HEK293T (cell line): ENCODE measurements around the gene GORAB.

ENCODE experiments used
- CTCF ChIA-PET: fragments of 350-600 bp; formaldehyde crosslinking; extraction: SDS; loops from one replicate; lab custom pipeline; 2021; ENCODE audit warnings: antibody characterized with exemption, inconsistent platforms; lab: Yijun Ruan, JAX
- POLR2A ChIA-PET: fragments of 350-600 bp; formaldehyde crosslinking; extraction: SDS; loops from one replicate; lab custom pipeline; 2020; ENCODE audit warnings: antibody characterized with exemption, inconsistent platforms; lab: Yijun Ruan, JAX
- DNase-seq: peaks from one replicate; pipeline ENCODE4 v3.0.0; 2012; ENCODE audit warnings: mixed read lengths; ENCODE audit errors: extremely low spot score
- ARNT ChIP-seq: fragments of 450-650 bp; IDR thresholded peaks from 2 replicates; pipeline ENCODE4 v1.6.1; 2017; ENCODE audit warnings: mild to moderate bottlenecking
- BHLHE40 ChIP-seq: fragments of 450-650 bp; IDR thresholded peaks from 2 replicates; pipeline ENCODE4 v1.6.1; 2016; ENCODE audit warnings: mild to moderate bottlenecking, moderate library complexity, borderline replicate concordance
- CTBP1 ChIP-seq: fragments of 450-650 bp; IDR thresholded peaks from 2 replicates; pipeline ENCODE4 v1.6.1; 2016; ENCODE audit warnings: borderline replicate concordance
- ELF4 ChIP-seq: fragments of 450-650 bp; IDR thresholded peaks from 2 replicates; pipeline ENCODE4 v1.6.1; 2017; ENCODE audit warnings: antibody characterized with exemption
- FOXA1 ChIP-seq: fragments of 450-650 bp; IDR thresholded peaks from 2 replicates; pipeline ENCODE4 v1.6.1; 2016; ENCODE audit warnings: mild to moderate bottlenecking
- FOXK2 ChIP-seq: fragments of 450-650 bp; IDR thresholded peaks from 2 replicates; pipeline ENCODE4 v1.6.1; 2016; ENCODE audit warnings: mild to moderate bottlenecking
- FOXM1 ChIP-seq: fragments of 450-650 bp; IDR thresholded peaks from 2 replicates; pipeline ENCODE4 v1.6.1; 2017; ENCODE audit warnings: mild to moderate bottlenecking, borderline replicate concordance
- HDGF ChIP-seq: fragments of 450-650 bp; IDR thresholded peaks from 2 replicates; pipeline ENCODE4 v1.6.1; 2017; ENCODE audit warnings: antibody characterized with exemption, borderline replicate concordance
- L3MBTL2 ChIP-seq: fragments of 450-650 bp; conservative IDR thresholded peaks from 2 replicates; pipeline ENCODE4 v1.6.1; 2016; ENCODE audit warnings: mild to moderate bottlenecking
- LEF1 ChIP-seq: fragments of 450-650 bp; IDR thresholded peaks from 2 replicates; pipeline ENCODE4 v1.6.1; 2017; ENCODE audit warnings: mild to moderate bottlenecking, borderline replicate concordance
- NFRKB ChIP-seq: fragments of 450-650 bp; IDR thresholded peaks from 2 replicates; pipeline ENCODE4 v1.6.1; 2016; ENCODE audit warnings: mild to moderate bottlenecking, moderate library complexity
- SP1 ChIP-seq: fragments of 450-650 bp; IDR thresholded peaks from 2 replicates; pipeline ENCODE4 v1.6.1; 2017
- SUZ12 ChIP-seq: fragments of 450-650 bp; IDR thresholded peaks from 2 replicates; pipeline ENCODE4 v1.6.1; 2016; ENCODE audit warnings: mild to moderate bottlenecking
- TARDBP ChIP-seq: fragments of 450-650 bp; IDR thresholded peaks from 2 replicates; pipeline ENCODE4 v1.6.1; 2016
- ZNF384 ChIP-seq: fragments of 450-650 bp; IDR thresholded peaks from 2 replicates; pipeline ENCODE4 v1.6.1; 2016
- TF ChIP-seq, protein P1 (sequence below): fragments of 450-650 bp; IDR thresholded peaks from 2 replicates; pipeline ENCODE4 v1.6.1; 2016

GORAB gene

GRCh38 chr1:170560681-170561285, 28.8 kb downstream of the GORAB start:
- ChIA-PET POLR2A (no interaction called here), CTCF (no interaction called here)
- TF ChIP-seq NFRKB = no peak
- TF ChIP-seq ARNT = no peak
- no peak for DNase-seq

- peak; percentile 20 for DNase-seq
- ChIA-PET CTCF (no interaction called here), POLR2A (no interaction called here)
- TF ChIP-seq L3MBTL2 (no peak), ARNT (no peak), FOXK2 (no peak), BHLHE40 (no peak), CTBP1 (no peak), LEF1 (no peak), SUZ12 (no peak), SP1 (no peak), FOXA1 (no peak)
- TF ChIP-seq, protein P1, sequence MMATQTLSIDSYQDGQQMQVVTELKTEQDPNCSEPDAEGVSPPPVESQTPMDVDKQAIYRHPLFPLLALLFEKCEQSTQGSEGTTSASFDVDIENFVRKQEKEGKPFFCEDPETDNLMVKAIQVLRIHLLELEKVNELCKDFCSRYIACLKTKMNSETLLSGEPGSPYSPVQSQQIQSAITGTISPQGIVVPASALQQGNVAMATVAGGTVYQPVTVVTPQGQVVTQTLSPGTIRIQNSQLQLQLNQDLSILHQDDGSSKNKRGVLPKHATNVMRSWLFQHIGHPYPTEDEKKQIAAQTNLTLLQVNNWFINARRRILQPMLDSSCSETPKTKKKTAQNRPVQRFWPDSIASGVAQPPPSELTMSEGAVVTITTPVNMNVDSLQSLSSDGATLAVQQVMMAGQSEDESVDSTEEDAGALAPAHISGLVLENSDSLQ = no peak
Observed at GRCh38 chr1:170562646-170563338, 30.8 kb downstream of the GORAB start.

- ChIA-PET CTCF (no interaction called here), POLR2A (no interaction called here)
- no peak for DNase-seq
- TF ChIP-seq NFRKB (no peak), LEF1 (no peak), SP1 (no peak), BHLHE40 (no peak)
Observed at GRCh38 chr1:170567214-170567613, 35.2 kb downstream of the GORAB start.

DNA sequence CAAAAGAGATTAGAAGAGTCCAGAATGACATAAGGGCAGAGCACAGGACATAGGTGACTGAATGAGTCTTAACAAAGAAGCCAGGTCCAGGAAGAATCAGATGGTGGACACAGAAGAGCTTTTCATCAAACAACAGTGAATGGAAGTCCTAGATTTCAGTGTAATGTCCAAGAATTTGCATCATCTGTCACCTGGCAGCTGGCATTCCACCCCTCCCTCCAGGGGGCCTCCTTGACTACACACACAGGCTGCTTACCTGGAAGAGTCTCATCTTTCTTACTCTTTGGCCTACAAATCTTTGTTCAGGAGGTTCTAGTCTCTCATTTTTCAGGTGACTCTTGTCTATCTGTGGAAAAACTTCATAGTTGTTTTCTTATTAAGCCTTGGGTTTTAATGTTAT, 36.2 kb downstream of the GORAB start:
- TF ChIP-seq FOXM1 = no peak
- no peak for TF ChIP-seq NFRKB
- TF ChIP-seq TARDBP = no peak
- no peak for TF ChIP-seq BHLHE40
- no peak for TF ChIP-seq LEF1
- TF ChIP-seq ELF4 = no peak
- ChIA-PET CTCF (no interaction called here), POLR2A (no interaction called here)
- DNase-seq = no peak

DNA sequence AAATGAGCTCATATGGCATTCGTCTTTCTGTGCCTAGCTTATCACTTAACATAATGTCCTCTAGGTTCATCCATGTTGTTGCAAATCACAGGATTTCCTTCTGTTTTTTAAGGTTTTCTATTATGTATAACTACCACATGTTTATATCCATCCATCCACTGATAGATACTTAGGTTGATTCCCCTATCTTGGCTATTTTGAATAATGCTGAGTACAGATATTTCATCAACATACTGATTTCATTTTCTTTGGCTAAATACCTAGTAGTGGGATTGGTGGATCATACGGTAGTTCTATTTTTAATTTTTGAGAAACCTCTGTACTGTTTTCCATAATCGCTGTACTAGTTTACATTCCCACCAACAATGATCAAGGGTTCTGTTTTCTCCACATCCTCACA, 45.0 kb downstream of the GORAB start:
- ChIA-PET CTCF (no interaction called here), POLR2A (no interaction called here)
- no peak for TF ChIP-seq ARNT
- no peak for TF ChIP-seq TARDBP
- TF ChIP-seq BHLHE40 = no peak
- TF ChIP-seq L3MBTL2 = no peak
- no peak for TF ChIP-seq LEF1
- no peak for TF ChIP-seq ZNF384
- no peak for TF ChIP-seq FOXM1
- TF ChIP-seq, protein P1 = no peak
- no peak for TF ChIP-seq SUZ12
- TF ChIP-seq CTBP1 = no peak
- TF ChIP-seq NFRKB = no peak
- no peak for DNase-seq

DNA sequence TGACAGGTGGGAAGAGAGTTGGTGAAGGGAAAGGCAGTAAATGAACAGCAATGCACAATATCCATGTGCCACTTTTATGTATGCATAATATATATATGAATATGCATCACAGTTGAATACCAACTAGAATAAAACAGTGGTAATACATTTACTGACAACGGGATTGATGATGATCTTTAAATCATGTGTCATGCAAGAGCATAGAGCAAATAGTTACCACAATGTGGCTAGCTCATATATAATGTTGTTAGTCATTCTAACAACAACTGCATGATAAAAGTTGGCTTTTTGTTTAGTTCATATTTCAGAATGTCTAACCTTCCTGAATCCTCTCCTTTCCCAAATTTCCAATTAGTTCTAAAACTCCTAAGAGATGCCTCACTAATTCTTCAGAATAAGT, 46.4 kb downstream of the GORAB start:
- TF ChIP-seq TARDBP = no peak
- no peak for TF ChIP-seq HDGF
- no peak for TF ChIP-seq ZNF384
- TF ChIP-seq CTBP1 = no peak
- TF ChIP-seq NFRKB = no peak
- TF ChIP-seq ARNT = no peak
- TF ChIP-seq L3MBTL2 = no peak
- TF ChIP-seq BHLHE40 = no peak
- no peak for TF ChIP-seq FOXM1
- no peak for TF ChIP-seq SP1
- TF ChIP-seq FOXA1 = no peak
- TF ChIP-seq, protein P1 = no peak
- no peak for TF ChIP-seq ELF4
- TF ChIP-seq LEF1 = no peak
- TF ChIP-seq FOXK2 = no peak
- no peak for TF ChIP-seq SUZ12
- ChIA-PET CTCF (no interaction called here), POLR2A (no interaction called here)
- DNase-seq = no peak
